Measurements from ENCODE around the gene CDCA4. TPM values are rescaled to one million over a fixed set of nuclear protein-coding genes. Genes with fewer than 3 reads are reported as not detected.
A peak's percentile ranks its signal among the peaks of the same experiment; 100 is the strongest.

Gene CDCA4
- total RNA-seq, 1 donor from 2014 or later, result 4.1 TPM

DNA sequence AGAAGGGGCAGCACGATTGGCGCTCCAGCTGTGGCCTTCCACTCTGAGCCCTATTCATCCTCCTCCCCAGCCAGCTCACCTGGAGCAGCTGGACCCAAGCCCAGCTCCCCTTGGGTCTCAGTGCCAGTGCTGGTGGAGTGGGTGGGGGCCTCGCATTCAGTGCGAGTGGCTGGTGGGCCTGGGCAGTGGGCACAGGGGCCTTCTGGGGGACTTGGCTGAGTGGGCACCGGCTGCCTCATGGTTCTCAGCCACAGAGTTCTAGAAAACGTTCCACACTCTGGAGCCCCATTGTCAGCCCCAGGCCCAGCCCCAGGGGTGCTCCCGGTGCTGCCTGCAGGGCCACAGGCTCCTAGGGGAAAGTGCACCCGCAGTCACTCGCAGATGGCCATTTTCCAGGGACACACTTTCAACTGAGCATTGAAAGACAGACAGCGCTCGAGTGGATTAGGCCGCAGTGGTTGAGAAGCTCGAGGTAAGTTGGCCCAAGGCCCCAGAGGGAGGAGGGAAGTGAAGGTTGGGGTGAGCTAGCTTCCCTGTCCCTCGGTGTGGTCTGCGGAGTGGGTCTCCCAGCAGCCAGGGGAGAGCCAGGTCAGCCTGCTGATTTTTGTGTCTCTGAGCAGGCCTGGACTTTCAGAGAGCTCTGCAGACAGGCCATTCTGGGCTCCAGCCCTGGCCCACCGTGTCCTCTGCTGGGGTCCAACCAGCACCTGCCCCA, 31.5 kb downstream of the CDCA4 start:
- H3K9me3 ChIP-seq, result no peaks in the 10 kb centered on the region
- ATAC-seq, result no peak
- DNase-seq, result no peak
- intact Hi-C loops (cut with DNase I), result no loop called here
- no peaks in the 10 kb centered on the region for H3K27me3 ChIP-seq
- no peaks in the 10 kb centered on the region for H3K36me3 ChIP-seq
- TF ChIP-seq, protein P1, sequence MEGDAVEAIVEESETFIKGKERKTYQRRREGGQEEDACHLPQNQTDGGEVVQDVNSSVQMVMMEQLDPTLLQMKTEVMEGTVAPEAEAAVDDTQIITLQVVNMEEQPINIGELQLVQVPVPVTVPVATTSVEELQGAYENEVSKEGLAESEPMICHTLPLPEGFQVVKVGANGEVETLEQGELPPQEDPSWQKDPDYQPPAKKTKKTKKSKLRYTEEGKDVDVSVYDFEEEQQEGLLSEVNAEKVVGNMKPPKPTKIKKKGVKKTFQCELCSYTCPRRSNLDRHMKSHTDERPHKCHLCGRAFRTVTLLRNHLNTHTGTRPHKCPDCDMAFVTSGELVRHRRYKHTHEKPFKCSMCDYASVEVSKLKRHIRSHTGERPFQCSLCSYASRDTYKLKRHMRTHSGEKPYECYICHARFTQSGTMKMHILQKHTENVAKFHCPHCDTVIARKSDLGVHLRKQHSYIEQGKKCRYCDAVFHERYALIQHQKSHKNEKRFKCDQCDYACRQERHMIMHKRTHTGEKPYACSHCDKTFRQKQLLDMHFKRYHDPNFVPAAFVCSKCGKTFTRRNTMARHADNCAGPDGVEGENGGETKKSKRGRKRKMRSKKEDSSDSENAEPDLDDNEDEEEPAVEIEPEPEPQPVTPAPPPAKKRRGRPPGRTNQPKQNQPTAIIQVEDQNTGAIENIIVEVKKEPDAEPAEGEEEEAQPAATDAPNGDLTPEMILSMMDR (IDR thresholded peaks at IDR 0.05), result no peak
- no peak overlapping the region for H3K27ac ChIP-seq
- H3K4me1 ChIP-seq, result peaks cover 12% of the 10 kb centered on the region
- H3K4me3 ChIP-seq, result no peak overlapping the region

DNA sequence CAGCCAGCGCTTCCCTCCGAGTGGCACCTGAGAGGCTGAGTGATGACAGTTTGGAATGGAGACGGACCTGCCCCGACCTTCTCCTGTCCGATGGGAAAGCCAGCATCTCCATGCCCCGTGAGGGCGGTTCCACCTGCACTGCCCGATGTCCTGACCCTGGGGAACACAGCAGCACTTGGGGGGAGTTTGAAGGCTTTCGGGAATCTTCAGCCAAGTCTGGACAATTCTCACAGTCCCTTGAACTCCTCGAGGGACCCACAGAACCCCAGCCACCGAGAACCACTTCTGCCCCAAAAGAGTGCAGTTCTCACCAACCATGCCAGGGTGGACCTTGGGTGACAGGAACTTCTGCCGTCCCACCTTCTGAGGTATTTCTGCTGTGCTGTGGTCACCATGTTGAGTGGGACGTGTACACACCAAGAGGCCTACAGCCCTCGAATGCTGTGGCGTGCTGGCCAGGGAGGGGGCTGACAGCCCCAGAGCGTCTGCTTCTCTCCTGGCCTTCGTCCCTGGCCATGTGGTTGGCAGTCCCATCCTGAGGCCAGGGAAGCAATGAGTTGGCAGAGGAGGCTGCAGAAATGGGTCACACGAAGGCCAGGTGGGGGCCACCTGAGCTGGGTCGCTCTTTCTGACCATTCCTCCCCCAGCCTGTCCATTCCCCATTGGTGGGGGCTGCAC, 34.3 kb downstream of the CDCA4 start:
- no peak for ATAC-seq
- Histone ChIP-seq H3K27me3 (no peaks in the 10 kb centered on the region), H3K4me1 (peaks cover 12% of the 10 kb centered on the region), H3K36me3 (no peaks in the 10 kb centered on the region), H3K4me3 (peak overlapping the region; percentile 77), H3K9me3 (no peaks in the 10 kb centered on the region), H3K27ac (peak overlapping the region; percentile 70)
- intact Hi-C loops (cut with DNase I), result no loop called here
- DNase-seq, result no peak
- TF ChIP-seq, protein P1 (IDR thresholded peaks at IDR 0.05), result no peak

DNA sequence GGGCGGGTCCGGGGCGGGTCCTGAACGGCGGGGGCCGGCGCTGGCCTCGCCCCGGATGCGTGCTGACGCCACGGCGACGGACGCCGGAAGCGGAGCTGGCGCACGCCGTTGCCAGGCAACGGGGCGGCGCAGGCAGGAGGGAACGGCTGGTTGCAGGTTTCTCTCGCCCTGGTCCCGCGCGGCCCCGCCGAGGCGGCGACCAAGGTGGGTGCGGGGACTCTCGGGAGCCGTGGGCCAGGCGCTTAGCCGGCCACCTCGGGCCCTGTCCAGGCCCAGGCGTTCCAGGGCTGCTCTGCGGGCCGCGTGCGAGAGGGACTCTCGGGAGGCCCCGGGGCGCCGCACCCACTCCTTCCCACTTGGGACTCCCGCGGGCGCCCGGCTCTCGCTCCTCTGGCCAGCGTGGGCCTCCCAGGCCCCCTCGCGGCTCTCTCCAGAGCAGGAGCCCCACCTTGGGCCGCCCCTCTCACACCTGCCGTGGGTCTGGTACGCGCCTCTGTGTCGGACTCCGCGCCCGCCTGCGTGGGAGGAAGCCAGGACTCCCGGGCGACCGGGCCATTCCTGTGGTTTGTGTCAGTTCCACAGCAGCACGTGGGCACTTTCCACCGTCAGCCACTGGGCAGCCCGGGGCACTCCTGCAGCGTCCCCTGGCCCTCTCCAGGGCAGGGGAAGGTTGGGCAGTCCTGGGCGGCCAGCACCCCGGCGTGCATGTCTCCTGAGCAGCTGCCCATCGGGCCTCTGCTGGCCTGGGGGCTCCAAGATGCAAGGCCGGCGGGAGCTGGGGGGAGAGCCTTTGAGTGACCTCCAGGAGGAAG, 35.0 kb downstream of the CDCA4 start, which contains the start of gene CLBA1:
Gene CLBA1, plus strand, starts transcription at position 114 of the 812 bp plus-strand sequence. Its CDS starts 644 bp downstream, at position 758.
- DNase-seq (peak; percentile 96), ATAC-seq (peak; percentile 95)
- H3K27me3 ChIP-seq, result no peaks in the 10 kb centered on the region
- H3K4me3 ChIP-seq, result peak within 1 kb of the TSS; percentile 77
- no peaks in the 10 kb centered on the region for H3K9me3 ChIP-seq
- peak within 1 kb of the TSS; percentile 70 for H3K27ac ChIP-seq
- intact Hi-C loops (cut with DNase I), result no loop called here
- TF ChIP-seq, protein P1 (IDR thresholded peaks at IDR 0.05), result no peak
- peaks cover 12% of the 10 kb centered on the region for H3K4me1 ChIP-seq
- no peaks in the 10 kb centered on the region for H3K36me3 ChIP-seq

DNA sequence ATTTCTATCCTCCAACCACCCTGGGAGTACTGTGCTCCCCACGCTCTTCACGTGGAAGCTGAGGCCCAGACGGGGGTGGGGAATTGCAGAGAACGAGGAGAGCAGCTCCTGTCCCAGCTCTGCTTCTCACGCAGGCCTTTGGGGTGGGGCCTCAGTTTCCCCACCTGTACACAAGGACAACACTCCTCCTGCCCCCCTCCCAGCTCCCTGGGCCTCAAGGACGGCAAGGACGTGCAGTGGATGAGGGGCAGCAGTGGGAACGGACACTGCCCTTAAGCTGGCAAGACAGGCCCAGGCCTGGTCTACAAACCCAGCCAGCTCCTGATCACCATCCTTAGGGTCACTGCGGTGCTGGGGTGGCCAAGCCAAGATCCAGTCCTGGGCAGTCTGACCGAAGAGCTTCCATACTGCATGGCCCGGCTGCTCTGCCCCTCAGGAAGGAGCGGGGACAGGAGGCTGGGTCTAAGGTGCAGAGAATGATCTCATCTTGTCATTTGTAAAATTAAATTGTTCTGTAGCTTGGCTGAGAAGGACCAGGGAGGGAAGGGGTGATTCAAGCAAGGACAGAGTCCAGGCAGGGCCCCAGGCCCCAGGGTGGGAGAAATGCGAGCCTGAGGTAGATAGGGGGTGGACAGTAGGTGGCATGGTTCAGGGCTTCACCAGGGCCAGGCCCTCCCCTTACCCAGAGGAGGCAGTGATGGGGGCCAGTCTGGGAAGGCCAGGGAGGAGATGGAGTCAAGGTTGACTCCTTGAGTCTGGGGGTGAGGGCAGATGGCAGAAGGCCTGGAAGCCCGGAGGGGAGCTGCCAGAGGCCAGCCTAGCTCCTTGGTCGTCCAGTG, 36.6 kb downstream of the CDCA4 start:
- Histone ChIP-seq H3K4me1 (peaks cover 12% of the 10 kb centered on the region), H3K36me3 (no peaks in the 10 kb centered on the region), H3K27ac (no peak overlapping the region), H3K27me3 (no peaks in the 10 kb centered on the region), H3K4me3 (no peak overlapping the region), H3K9me3 (no peaks in the 10 kb centered on the region)
- no peak for DNase-seq
- ATAC-seq, result no peak
- TF ChIP-seq, protein P1 (IDR thresholded peaks at IDR 0.05), result no peak
- intact Hi-C loops (cut with DNase I), result no loop called here

DNA sequence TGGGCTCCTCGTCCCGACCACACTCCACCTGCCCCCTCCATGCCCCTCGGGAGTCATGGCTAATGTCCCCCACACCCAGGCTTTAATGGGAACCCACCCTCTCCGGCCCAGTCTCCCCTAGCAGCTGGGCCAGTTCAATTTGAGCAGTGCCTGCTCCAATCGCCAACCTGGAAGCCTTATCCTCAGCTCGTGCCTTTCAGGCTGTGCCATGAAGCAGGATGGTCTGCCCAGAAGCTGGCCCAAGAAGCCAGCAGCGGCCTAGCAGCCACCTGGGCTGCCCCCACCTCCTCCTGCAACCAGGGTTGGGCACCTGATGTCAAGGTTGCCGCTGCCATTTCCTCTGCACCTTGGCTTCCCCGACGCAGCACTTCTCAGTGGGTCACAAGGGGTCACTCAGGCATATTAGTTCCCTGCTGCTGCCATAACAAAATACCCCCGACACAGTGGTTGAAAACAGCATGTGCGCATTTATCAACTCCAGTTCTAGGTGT, 37.6 kb downstream of the CDCA4 start:
- Histone ChIP-seq H3K4me1 (peaks cover 12% of the 10 kb centered on the region), H3K27me3 (no peaks in the 10 kb centered on the region), H3K9me3 (no peaks in the 10 kb centered on the region), H3K4me3 (no peak overlapping the region), H3K27ac (no peak overlapping the region), H3K36me3 (no peaks in the 10 kb centered on the region)
- TF ChIP-seq, protein P1 (IDR thresholded peaks at IDR 0.05), result no peak
- intact Hi-C loops (cut with DNase I), result no loop called here
- DNase-seq (no peak), ATAC-seq (no peak)
